HFFc6 (cell line): ENCODE results near the gene ENAH. TPM values are rescaled to one million over a fixed set of nuclear protein-coding genes. Genes with fewer than 3 reads are reported as not detected.

Experiments used
- DNase-seq: peaks from one replicate; pipeline ENCODE4 v3.0.0-alpha.2; 2018
- H3K27ac Mint-ChIP-seq: 2 replicates; pipeline ENCODE4 v1.8.0; 2020; ENCODE audit warnings: mild to moderate bottlenecking, mixed read lengths
- H3K27me3 Mint-ChIP-seq: 2 replicates; pipeline ENCODE4 v1.8.0; 2021; ENCODE audit warnings: mild to moderate bottlenecking, moderate library complexity, mixed read lengths; ENCODE audit not compliant: insufficient read depth
- H3K36me3 Mint-ChIP-seq: 2 replicates; pipeline ENCODE4 v1.8.0; 2021; ENCODE audit warnings: low read depth, mixed read lengths
- H3K4me1 Mint-ChIP-seq: 2 replicates; pipeline ENCODE4 v1.8.0; 2020; ENCODE audit warnings: low read depth, mixed read lengths
- H3K4me3 Mint-ChIP-seq: 2 replicates; pipeline ENCODE4 v1.8.0; 2020; ENCODE audit warnings: mild to moderate bottlenecking, moderate library complexity, mixed read lengths
- H3K9me3 Mint-ChIP-seq: 2 replicates; pipeline ENCODE4 v1.8.0; 2020; ENCODE audit warnings: mild to moderate bottlenecking, mixed read lengths
- CTCF ChIP-seq: fragments of 200-600 bp; sonication (generic); IDR thresholded peaks from 2 replicates; pipeline ENCODE4 v1.5.0; 2021; ENCODE audit warnings: antibody characterized with exemption, mild to moderate bottlenecking
- total RNA-seq, 6 experiments: library from RNA; stranded (reverse); fragmentation: NEBNext Ultra II Directional; extraction: Animal tissue kit (Norgen Biotek cat#: 25700); gene quantifications; 2 replicates in 1 of 6; 3 replicates in 5 of 6; pipeline ENCODE4 v1.2.3, GENCODE V29; 2021

ENAH gene
- total RNA-seq, 6 experiments from 2014 or later: 133 to 171 (median 139) TPM

- TF ChIP-seq CTCF: no peak
- no peaks in the 10 kb centered on the region for H3K36me3 Mint-ChIP-seq
- H3K9me3 Mint-ChIP-seq: no peaks in the 10 kb centered on the region
- H3K4me3 Mint-ChIP-seq: no peak overlapping the region
- peaks cover under 1% of the 10 kb centered on the region; the same call in 1 of the 2 replicates for H3K4me1 Mint-ChIP-seq
- H3K27me3 Mint-ChIP-seq: peaks cover 5% of the 10 kb centered on the region
- no peak overlapping the region for H3K27ac Mint-ChIP-seq
- no peak for DNase-seq
These were observed 31.8 kb upstream of the ENAH start for GRCh38 chr1:225684741-225685140.

GRCh38 chr1:225681231-225681630 lies 28.3 kb upstream of the ENAH start:
- no peaks in the 10 kb centered on the region for H3K9me3 Mint-ChIP-seq
- peaks cover 10% of the 10 kb centered on the region for H3K27me3 Mint-ChIP-seq
- no peak overlapping the region for H3K4me3 Mint-ChIP-seq
- no peaks in the 10 kb centered on the region for H3K36me3 Mint-ChIP-seq
- no peaks in the 10 kb centered on the region for H3K4me1 Mint-ChIP-seq
- DNase-seq: no peak
- H3K27ac Mint-ChIP-seq: no peak overlapping the region
- TF ChIP-seq CTCF: no peak

- no peak for DNase-seq
- H3K4me1 Mint-ChIP-seq: no peaks in the 10 kb centered on the region
- no peak for TF ChIP-seq CTCF
- no peaks in the 10 kb centered on the region for H3K9me3 Mint-ChIP-seq
- H3K27me3 Mint-ChIP-seq: peaks cover 7% of the 10 kb centered on the region
- H3K27ac Mint-ChIP-seq: no peak overlapping the region
- H3K36me3 Mint-ChIP-seq: no peaks in the 10 kb centered on the region
- no peak overlapping the region for H3K4me3 Mint-ChIP-seq
These were observed 25.6 kb upstream of the ENAH start for GRCh38 chr1:225678545-225678944.

- TF ChIP-seq CTCF: no peak
- H3K36me3 Mint-ChIP-seq: no peaks in the 10 kb centered on the region
- H3K9me3 Mint-ChIP-seq: no peaks in the 10 kb centered on the region
- H3K4me1 Mint-ChIP-seq: no peaks in the 10 kb centered on the region
- no peak overlapping the region for H3K4me3 Mint-ChIP-seq
- DNase-seq: no peak
- H3K27me3 Mint-ChIP-seq: peaks cover 7% of the 10 kb centered on the region
- no peak overlapping the region for H3K27ac Mint-ChIP-seq
These were observed 24.6 kb upstream of the ENAH start for GRCh38 chr1:225677350-225678124.

GRCh38 chr1:225674381-225674780 lies 21.5 kb upstream of the ENAH start:
- Mint-ChIP-seq H3K36me3 (no peaks in the 10 kb centered on the region), H3K27ac (no peak overlapping the region), H3K27me3 (peaks cover 1% of the 10 kb centered on the region; the same call in 1 of the 2 replicates), H3K9me3 (no peaks in the 10 kb centered on the region), H3K4me1 (peaks cover 15% of the 10 kb centered on the region), H3K4me3 (no peak overlapping the region)
- TF ChIP-seq CTCF: no peak
- no peak for DNase-seq
